ENCODE data around the gene CCNB1.
A peak's percentile ranks its signal among the peaks of the same experiment; 100 is the strongest.
"Not testable (repeated sequence)": the region's sequence is repeated elsewhere in the genome, so short reads cannot be mapped to it uniquely, and the experiment has no call there.

The CCNB1 gene

DNA sequence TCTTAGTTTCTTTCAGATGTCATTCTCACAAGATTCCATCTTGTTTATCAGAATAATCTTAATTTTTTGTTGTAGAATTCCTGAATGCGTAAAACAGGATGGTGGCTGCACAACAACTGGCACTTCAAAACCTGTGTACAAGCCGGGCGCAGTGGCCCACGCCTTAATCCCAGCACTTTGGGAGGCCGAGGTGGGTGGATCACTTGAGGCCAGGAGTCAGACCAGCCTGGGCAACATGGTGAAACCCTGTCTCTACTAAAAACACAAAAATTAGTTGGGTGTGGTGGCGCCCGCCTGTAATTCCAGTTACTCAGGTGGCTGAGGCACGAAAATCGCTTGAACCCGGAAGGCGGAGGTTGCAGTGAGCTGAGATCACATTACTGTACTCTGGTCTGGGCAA, 10.5 kb upstream of the CCNB1 start:
- TF ChIP-seq, protein P1, sequence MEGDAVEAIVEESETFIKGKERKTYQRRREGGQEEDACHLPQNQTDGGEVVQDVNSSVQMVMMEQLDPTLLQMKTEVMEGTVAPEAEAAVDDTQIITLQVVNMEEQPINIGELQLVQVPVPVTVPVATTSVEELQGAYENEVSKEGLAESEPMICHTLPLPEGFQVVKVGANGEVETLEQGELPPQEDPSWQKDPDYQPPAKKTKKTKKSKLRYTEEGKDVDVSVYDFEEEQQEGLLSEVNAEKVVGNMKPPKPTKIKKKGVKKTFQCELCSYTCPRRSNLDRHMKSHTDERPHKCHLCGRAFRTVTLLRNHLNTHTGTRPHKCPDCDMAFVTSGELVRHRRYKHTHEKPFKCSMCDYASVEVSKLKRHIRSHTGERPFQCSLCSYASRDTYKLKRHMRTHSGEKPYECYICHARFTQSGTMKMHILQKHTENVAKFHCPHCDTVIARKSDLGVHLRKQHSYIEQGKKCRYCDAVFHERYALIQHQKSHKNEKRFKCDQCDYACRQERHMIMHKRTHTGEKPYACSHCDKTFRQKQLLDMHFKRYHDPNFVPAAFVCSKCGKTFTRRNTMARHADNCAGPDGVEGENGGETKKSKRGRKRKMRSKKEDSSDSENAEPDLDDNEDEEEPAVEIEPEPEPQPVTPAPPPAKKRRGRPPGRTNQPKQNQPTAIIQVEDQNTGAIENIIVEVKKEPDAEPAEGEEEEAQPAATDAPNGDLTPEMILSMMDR (IDR thresholded peaks at IDR 0.05; ENCODE audit: low read depth, low read length), result no peak
- in situ Hi-C loops (cut with HindIII; ENCODE audit: low sequenced_read_pairs), result no loop called here
- H3K4me3 ChIP-seq (ENCODE audit: low read depth, low read length), result no peak overlapping the region
- no peak for DNase-seq (ENCODE audit: low read depth, low spot score)

DNA sequence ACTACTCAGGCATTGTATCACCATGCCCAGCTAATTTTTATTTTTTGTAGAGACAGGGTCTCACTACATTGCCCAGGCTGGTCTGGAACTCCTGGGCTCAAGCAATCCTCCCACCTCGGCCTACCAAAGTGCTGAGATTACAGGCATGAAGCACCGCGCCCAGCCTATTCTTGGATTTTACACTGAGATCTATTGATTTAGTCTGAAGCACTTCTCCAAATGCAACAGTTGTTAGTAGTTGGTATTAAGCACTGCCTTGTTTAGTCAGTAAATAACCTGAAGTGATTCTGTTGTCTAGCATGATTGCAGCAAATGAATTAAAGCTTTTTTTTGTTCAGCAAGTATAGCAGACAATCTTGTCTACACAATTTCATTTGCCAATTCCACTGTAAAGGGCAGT, 8.9 kb upstream of the CCNB1 start:
- TF ChIP-seq, protein P1 (IDR thresholded peaks at IDR 0.05; ENCODE audit: low read depth, low read length), result no peak
- in situ Hi-C loops (cut with HindIII; ENCODE audit: low sequenced_read_pairs), result no loop called here
- H3K4me3 ChIP-seq (ENCODE audit: low read depth, low read length), result no peak overlapping the region
- DNase-seq (ENCODE audit: low read depth, low spot score), result no peak

DNA sequence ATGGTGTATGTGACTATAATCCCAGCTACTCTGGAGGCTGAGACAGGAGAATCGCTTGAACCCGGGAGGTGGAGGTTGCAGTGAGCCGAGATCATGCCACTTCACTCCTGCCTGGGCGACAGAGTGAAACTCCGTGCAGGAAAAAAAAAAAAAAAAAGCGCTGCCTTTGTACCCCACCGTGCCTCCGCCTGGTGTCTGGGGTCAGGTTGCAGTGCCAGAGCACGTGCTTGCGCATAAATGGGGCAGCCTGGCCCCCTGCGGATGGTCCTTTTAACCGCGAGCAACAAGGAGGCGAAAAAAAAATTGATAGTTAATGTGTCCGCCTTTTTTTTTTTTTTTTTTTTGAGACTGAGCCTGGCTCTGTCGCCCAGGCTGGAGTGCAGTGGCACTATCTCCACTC, 6.3 kb upstream of the CCNB1 start:
- in situ Hi-C loops (cut with HindIII; ENCODE audit: low sequenced_read_pairs), result no loop called here
- H3K4me3 ChIP-seq (ENCODE audit: low read depth, low read length), result no peak overlapping the region
- TF ChIP-seq, protein P1 (IDR thresholded peaks at IDR 0.05; ENCODE audit: low read depth, low read length), result no peak
- DNase-seq (ENCODE audit: low read depth, low spot score), result no peak

DNA sequence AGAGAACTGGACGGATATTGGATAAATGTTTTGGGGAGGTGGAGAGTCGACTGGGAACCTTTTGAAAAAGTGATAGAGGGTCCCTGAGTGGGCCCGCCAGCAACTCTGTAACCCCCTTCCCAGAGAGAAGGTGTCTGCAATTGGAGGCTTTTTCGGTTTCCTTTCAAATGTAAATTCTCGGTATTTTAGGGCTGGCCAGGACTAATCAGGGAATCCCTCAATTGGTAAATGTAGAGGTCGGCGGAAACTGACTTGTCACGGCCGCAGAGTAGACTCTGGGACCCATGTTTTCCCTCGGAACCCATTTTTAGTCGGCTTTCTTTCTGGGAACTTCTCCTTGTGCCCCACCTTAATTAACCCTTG, 524 bp downstream of the CCNB1 start:
- in situ Hi-C loops (cut with HindIII; ENCODE audit: low sequenced_read_pairs), result no loop called here
- peak; percentile 16 for DNase-seq (ENCODE audit: low read depth, low spot score)
- TF ChIP-seq, protein P1 (IDR thresholded peaks at IDR 0.05; ENCODE audit: low read depth, low read length), result no peak
- peak overlapping the region; percentile 95 for H3K4me3 ChIP-seq (ENCODE audit: low read depth, low read length)

GRCh38 chr5:69167929-69168328, 979 bp downstream of the CCNB1 start:
- in situ Hi-C loops (cut with HindIII; ENCODE audit: low sequenced_read_pairs), result no loop called here
- DNase-seq (ENCODE audit: low read depth, low spot score), result no peak
- TF ChIP-seq, protein P1 (IDR thresholded peaks at IDR 0.05; ENCODE audit: low read depth, low read length), result no peak
- H3K4me3 ChIP-seq (ENCODE audit: low read depth, low read length), result peak overlapping the region; percentile 95

GRCh38 chr5:69170495-69170894, 3.5 kb downstream of the CCNB1 start:
- in situ Hi-C loops (cut with HindIII; ENCODE audit: low sequenced_read_pairs), result no loop called here
- TF ChIP-seq, protein P1 (IDR thresholded peaks at IDR 0.05; ENCODE audit: low read depth, low read length), result no peak
- no peak overlapping the region for H3K4me3 ChIP-seq (ENCODE audit: low read depth, low read length)

GRCh38 chr5:69170969-69171368, 4.0 kb downstream of the CCNB1 start:
- H3K4me3 ChIP-seq (ENCODE audit: low read depth, low read length), result no peak overlapping the region
- in situ Hi-C loops (cut with HindIII; ENCODE audit: low sequenced_read_pairs), result no loop called here
- no peak for DNase-seq (ENCODE audit: low read depth, low spot score)
- TF ChIP-seq, protein P1 (IDR thresholded peaks at IDR 0.05; ENCODE audit: low read depth, low read length), result no peak

More at GRCh38 chr5:69170495-69170894, 3.5 kb downstream of the CCNB1 start:
- no peak for DNase-seq (ENCODE audit: low read depth, low spot score)

DNA sequence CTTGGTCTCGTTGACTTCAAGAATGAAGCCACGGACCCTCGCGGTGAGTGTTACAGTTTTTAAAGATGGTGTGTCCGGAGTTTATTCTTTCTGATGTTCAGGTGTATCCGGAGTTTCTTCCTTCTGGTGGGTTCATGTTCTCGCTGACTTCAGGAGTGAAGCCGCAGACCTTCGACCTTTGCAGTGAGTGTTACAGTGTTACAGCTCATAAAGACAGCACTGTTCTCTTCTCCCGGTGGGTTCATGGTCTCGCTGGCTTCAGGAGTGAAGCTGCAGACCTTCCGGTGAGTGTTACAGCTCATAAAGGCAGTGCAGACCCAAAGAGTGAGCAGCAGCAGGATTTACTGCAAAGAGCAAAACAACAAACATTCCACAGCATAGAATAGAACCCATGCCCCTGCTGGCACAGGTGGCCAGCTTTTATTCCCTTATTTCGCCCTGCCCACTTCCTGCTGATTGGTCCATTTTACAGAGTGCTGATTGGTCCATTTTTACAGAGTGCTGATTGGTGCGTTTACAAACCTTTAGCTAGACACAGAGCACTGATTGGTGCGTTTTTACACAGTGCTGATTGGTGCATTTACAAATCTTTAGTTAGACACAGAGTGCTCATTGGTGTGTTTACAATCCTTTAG, 14.8 kb downstream of the CCNB1 start:
- in situ Hi-C loops (cut with HindIII; ENCODE audit: low sequenced_read_pairs); H3K4me3 ChIP-seq (ENCODE audit: low read depth, low read length); DNase-seq (ENCODE audit: low read depth, low spot score): not testable (repeated sequence)

Data from astrocyte of the spinal cord (primary cell).